DOHH2 (cell line): ENCODE data around the gene METTL27.

Experiments used
- H3F3A ChIP-seq: fragments of 200-600 bp; sonication (generic), shearing (Covaris generic); 2 replicates; pipeline ENCODE4 v1.6.0; 2016; ENCODE audit warnings: antibody characterized with exemption, mild to moderate bottlenecking; ENCODE audit not compliant: control insufficient read depth, insufficient read depth
- H3K27ac ChIP-seq: fragments of 200-600 bp; sonication (generic); 2 replicates; pipeline ENCODE4 v1.5.1; 2014; ENCODE audit warnings: low read depth, mild to moderate bottlenecking, low read length, moderate library complexity
- H3K27me3 ChIP-seq: fragments of 200-600 bp; sonication (generic); 2 replicates; pipeline ENCODE4 v1.6.1; 2014; ENCODE audit warnings: mild to moderate bottlenecking, low read length, mixed read lengths; ENCODE audit not compliant: control insufficient read depth
- H3K36me3 ChIP-seq: fragments of 200-600 bp; sonication (generic); 2 replicates; pipeline ENCODE4 v1.6.1; 2014; ENCODE audit warnings: mild to moderate bottlenecking, low read length, moderate library complexity, mixed read lengths; ENCODE audit not compliant: control insufficient read depth
- H3K4me1 ChIP-seq: fragments of 200-600 bp; sonication (generic); 2 replicates; pipeline ENCODE4 v1.6.1; 2014; ENCODE audit warnings: mild to moderate bottlenecking, low read length, mixed read lengths; ENCODE audit not compliant: control insufficient read depth
- H3K4me2 ChIP-seq: fragments of 200-600 bp; sonication (generic); 2 replicates; pipeline ENCODE4 v1.6.0; 2014; ENCODE audit warnings: mild to moderate bottlenecking, low read length, moderate library complexity
- H3K4me3 ChIP-seq: fragments of 200-600 bp; sonication (generic); 2 replicates; pipeline ENCODE4 v1.5.1; 2014; ENCODE audit warnings: mild to moderate bottlenecking, low read length, mixed read lengths
- H3K79me2 ChIP-seq: fragments of 200-600 bp; sonication (generic); 2 replicates; pipeline ENCODE4 v1.6.1; 2014; ENCODE audit warnings: mild to moderate bottlenecking, low read length, mixed read lengths; ENCODE audit not compliant: control insufficient read depth
- H3K9me2 ChIP-seq: fragments of 200-600 bp; sonication (generic); replicated peaks from 2 replicates; pipeline ENCODE4 v1.6.1; 2014; ENCODE audit warnings: mild to moderate bottlenecking, low read length, mixed read lengths; ENCODE audit not compliant: control insufficient read depth
- H3K9me3 ChIP-seq: fragments of 200-600 bp; sonication (generic); 2 replicates; pipeline ENCODE4 v1.6.1; 2014; ENCODE audit warnings: antibody characterized with exemption, low read length, mixed read lengths; ENCODE audit not compliant: control insufficient read depth, insufficient read depth
- H4K20me1 ChIP-seq: fragments of 200-600 bp; sonication (generic); 2 replicates; pipeline ENCODE4 v1.6.0; 2014; ENCODE audit warnings: low read depth, mild to moderate bottlenecking, antibody characterized with exemption, low read length, moderate library complexity; ENCODE audit not compliant: control insufficient read depth, insufficient read depth
- EZH2phosphoT487 ChIP-seq: fragments of 200-600 bp; sonication (generic); IDR thresholded peaks from 2 replicates; pipeline ENCODE4 v1.6.1; 2017; ENCODE audit warnings: borderline replicate concordance, mild to moderate bottlenecking, antibody characterized with exemption, low read length, moderate library complexity, mixed read lengths
- TF ChIP-seq, protein P1 (sequence below): fragments of 200-600 bp; sonication (generic); IDR thresholded peaks from one replicate; pipeline ENCODE4 v1.5.1; 2014; ENCODE audit warnings: antibody characterized with exemption, mild to moderate bottlenecking, low read depth, low read length; ENCODE audit not compliant: poor library complexity, severe bottlenecking

Gene METTL27

GRCh38 chr7:73810998-73811360 lies 31.3 kb downstream of the METTL27 start:
- no peak overlapping the region for H3K27ac ChIP-seq
- no peaks in the 10 kb centered on the region for H3K4me1 ChIP-seq
- H3K4me2 ChIP-seq, result no peak overlapping the region
- no peaks in the 10 kb centered on the region; the same call in 1 of the 2 replicates for H4K20me1 ChIP-seq
- H3K4me3 ChIP-seq, result no peak overlapping the region
- no peaks in the 10 kb centered on the region for H3K9me2 ChIP-seq
- H3K79me2 ChIP-seq, result no peaks in the 10 kb centered on the region
- peaks cover 3% of the 10 kb centered on the region; the same call in 1 of the 2 replicates for H3K27me3 ChIP-seq
- no peaks in the 10 kb centered on the region for H3K9me3 ChIP-seq
- H3F3A ChIP-seq, result no peaks in the 10 kb centered on the region
- H3K36me3 ChIP-seq, result no peaks in the 10 kb centered on the region
- TF ChIP-seq, protein P1, sequence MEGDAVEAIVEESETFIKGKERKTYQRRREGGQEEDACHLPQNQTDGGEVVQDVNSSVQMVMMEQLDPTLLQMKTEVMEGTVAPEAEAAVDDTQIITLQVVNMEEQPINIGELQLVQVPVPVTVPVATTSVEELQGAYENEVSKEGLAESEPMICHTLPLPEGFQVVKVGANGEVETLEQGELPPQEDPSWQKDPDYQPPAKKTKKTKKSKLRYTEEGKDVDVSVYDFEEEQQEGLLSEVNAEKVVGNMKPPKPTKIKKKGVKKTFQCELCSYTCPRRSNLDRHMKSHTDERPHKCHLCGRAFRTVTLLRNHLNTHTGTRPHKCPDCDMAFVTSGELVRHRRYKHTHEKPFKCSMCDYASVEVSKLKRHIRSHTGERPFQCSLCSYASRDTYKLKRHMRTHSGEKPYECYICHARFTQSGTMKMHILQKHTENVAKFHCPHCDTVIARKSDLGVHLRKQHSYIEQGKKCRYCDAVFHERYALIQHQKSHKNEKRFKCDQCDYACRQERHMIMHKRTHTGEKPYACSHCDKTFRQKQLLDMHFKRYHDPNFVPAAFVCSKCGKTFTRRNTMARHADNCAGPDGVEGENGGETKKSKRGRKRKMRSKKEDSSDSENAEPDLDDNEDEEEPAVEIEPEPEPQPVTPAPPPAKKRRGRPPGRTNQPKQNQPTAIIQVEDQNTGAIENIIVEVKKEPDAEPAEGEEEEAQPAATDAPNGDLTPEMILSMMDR, result no peak
- no peak for TF ChIP-seq EZH2phosphoT487

DNA sequence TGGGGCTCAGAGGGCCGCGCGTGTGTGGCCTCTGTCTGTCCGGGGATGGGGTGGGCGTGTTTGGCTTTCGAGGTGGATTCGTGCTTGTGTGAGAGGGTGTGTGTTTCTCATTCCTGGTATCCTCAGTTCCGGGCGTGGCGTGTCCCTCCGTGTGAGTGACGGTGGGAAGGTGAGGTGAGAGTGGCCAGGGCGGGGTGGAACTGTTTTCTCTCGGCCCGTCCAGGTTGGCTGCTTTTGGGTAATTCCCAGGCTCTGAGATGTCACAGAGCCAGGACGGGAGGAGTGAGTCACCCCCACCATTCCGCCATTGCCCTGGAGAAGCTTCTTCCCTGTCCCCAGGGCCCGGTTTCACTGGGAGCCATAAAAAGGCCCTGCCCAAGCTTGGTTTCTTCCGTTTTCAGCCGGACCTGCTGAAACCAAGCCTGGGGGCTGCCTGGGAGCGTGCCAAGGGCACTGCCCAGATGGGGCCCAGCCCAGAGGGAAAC lies 32.8 kb downstream of the METTL27 start:
- Histone ChIP-seq H3K9me3 (no peaks in the 10 kb centered on the region), H3K79me2 (no peaks in the 10 kb centered on the region)

GRCh38 chr7:73802459-73802858 lies 39.9 kb downstream of the METTL27 start:
- Histone ChIP-seq H4K20me1 (no peaks in the 10 kb centered on the region), H3K27me3 (no peaks in the 10 kb centered on the region), H3F3A (no peaks in the 10 kb centered on the region), H3K9me2 (no peaks in the 10 kb centered on the region), H3K4me3 (no peak overlapping the region), H3K4me1 (no peaks in the 10 kb centered on the region), H3K9me3 (no peaks in the 10 kb centered on the region), H3K4me2 (no peak overlapping the region), H3K27ac (no peak overlapping the region), H3K79me2 (no peaks in the 10 kb centered on the region), H3K36me3 (no peaks in the 10 kb centered on the region)
- TF ChIP-seq, protein P1, result no peak
- no peak for TF ChIP-seq EZH2phosphoT487

More for the DNA sequence above, 32.8 kb downstream of the METTL27 start:
- H3K4me1 ChIP-seq, result no peaks in the 10 kb centered on the region
- H3K36me3 ChIP-seq, result no peaks in the 10 kb centered on the region
- no peaks in the 10 kb centered on the region; the same call in 1 of the 2 replicates for H4K20me1 ChIP-seq
- no peak overlapping the region for H3K4me3 ChIP-seq
- TF ChIP-seq, protein P1, result no peak
- no peak for TF ChIP-seq EZH2phosphoT487
- H3K4me2 ChIP-seq, result no peak overlapping the region
- H3F3A ChIP-seq, result no peaks in the 10 kb centered on the region
- no peaks in the 10 kb centered on the region for H3K9me2 ChIP-seq
- H3K27ac ChIP-seq, result no peak overlapping the region
- H3K27me3 ChIP-seq, result peaks cover 3% of the 10 kb centered on the region; the same call in 1 of the 2 replicates
